HK-2 (cell line): ENCODE data around the gene MRGPRF.
"Not testable (repeated sequence)": the region's sequence is repeated elsewhere in the genome, so short reads cannot be mapped to it uniquely, and the experiment has no call there.

Source experiments
- DNase-seq: peaks from one replicate; pipeline ENCODE4 v3.0.0-alpha.2; 2018; ENCODE audit not compliant: unreplicated experiment

The MRGPRF gene

GRCh38 chr11:69002570-69003231, 10.3 kb downstream of the MRGPRF start:
- DNase-seq, result no peak

- DNase-seq, result no peak
Observed at GRCh38 chr11:69002110-69002569, 10.9 kb downstream of the MRGPRF start.

DNA sequence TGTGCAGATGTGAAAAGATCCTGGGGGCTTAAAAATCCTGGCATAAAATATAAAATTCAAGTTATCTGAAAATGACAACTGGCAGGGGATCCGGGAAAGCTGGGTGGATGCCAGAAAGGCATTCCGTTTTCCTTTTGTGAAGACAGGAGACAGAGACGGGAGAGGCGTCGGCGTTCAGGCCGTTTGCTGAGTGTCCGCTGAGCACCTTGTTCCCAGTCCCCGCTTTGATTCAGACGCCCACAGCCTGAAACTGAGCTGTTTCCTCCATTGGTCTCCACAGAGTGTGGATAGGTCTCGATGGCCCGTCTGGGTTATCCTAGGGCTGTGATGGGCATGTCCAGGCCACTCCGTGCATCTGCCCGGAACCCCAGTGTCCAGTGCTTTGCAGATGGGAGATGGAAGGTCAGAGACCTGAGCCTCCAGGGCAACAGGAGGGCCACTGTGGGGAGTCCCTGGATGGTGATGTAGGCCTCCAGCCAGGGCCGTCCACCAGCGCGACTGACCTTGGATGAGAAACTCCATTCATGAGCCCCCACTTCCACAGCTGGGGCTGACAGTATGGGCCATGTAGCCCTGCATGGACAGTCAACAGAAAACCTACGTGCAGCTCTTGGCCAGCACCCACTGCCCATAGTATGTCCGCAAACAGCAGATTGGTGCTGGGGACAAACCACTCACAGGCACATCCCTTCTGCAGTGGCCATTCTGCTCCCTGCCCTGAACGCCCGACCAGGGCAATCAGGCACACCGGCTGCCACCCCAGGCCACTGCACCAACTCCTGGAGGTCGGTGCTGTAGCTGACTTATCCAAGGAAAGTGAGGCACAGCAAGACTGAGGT, 11.6 kb downstream of the MRGPRF start:
- DNase-seq, result no peak

DNA sequence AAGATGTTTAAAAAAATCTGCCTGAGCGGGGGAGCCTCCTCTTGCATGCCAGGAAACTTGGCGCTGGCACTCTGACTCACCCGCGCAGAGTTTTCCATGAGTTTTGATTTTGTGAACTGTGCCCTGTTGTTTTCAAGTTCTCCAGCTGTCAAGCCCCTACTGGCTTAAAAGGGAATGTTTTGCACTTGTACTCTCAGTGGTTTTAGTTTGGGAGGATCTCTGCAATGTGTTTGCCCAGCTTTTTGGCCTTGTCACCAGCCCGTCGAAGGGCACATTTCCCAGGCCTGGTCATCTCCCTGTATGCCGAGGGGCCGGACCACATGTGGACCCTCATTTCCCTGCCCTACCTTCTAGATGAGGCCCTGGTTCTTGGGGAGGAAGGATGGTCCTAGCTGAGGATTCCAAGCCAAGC, 12.2 kb downstream of the MRGPRF start:
- DNase-seq, result no peak

DNA sequence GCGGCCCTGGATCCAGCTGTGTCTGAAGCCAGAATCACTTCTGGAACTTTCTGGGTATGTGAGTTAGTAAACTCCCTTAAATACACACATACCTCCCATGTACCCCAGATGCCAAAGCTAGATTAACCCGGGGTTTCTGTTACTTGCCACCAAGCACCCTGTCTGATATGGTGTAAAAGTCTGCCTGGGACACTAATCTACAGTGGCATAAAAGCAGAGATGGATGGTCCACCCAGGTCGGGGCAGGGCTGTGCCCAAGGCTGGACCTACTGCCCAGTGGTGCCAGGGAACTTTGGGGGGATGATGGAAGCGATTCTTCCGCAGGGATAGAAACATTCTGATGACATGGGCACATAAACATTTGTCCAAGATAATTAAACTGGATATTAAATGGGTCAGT, 12.7 kb downstream of the MRGPRF start:
- DNase-seq, result no peak

DNA sequence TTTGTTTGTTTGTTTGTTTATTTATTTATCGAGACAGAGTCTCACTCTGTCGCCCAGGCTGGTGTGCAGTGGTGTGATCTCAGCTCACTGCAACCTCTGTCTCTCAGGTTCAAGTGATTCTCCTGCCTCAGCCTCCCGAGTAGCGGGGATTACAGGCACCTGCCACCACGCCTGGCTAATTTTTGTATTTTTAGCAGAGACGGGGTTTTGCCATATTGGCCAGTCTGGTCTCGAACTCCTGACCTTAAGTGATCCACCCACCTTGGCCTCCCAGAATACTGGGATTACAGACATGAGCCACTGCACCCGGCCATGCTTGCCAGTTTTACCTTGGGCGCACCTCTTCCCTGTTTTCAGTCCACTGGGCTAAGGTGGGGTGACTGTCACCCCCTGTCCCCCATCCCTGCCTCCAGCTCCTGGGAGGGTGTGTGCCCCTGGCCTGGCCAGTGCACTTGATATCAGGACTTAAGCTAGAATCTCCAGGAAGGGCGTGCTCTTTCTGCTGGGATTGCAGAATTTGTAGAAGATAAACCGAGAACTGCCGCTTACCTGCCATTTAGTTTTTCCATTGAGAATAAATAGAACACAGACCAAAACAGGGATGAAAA, 13.2 kb downstream of the MRGPRF start:
- not testable (repeated sequence) for DNase-seq

GRCh38 chr11:68999093-68999747, 13.8 kb downstream of the MRGPRF start:
- no peak for DNase-seq

DNA sequence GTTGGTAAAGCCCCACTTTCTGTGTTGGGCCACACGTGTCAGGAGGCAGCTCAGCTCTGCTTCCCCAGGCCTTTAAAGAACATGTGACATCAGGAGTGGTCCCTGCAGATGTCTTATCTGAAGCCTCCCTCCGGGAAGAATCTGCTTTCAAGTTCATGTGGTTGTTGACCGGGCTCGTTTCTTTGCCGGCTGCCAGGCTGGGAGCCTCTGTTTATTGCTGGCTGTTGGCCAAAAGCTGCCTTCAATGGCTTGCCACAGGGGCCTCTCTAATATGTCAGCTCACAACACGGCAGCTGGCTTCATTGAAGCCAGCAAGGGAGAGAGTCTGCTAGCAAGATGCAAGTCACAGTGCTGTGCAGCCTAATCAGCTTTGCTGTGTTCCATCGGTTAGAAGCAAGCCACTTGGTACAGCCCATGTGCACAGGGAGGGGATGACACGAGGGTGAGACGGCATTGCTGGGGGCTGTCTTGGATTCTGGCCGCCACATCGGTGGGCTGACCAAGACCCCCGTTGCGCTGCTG, 14.6 kb downstream of the MRGPRF start:
- DNase-seq, result no peak

DNA sequence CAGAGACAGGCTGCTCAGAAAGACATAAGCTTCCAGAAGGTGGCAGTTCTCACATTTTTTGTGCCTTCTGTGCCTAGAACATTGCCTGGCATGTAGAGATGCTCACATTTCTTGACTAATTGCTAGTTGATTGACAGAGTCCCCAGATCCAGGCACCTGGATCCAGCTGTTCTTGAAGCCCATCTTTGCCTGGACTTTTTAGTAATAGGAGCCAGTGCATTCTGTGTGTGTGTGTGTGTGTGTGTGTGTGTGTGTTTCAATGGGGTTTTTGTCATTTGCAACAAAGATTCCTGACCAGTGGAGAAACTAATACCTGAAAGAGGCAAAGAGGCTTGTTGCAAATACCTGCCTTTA, 15.1 kb downstream of the MRGPRF start:
- DNase-seq, result no peak

DNA sequence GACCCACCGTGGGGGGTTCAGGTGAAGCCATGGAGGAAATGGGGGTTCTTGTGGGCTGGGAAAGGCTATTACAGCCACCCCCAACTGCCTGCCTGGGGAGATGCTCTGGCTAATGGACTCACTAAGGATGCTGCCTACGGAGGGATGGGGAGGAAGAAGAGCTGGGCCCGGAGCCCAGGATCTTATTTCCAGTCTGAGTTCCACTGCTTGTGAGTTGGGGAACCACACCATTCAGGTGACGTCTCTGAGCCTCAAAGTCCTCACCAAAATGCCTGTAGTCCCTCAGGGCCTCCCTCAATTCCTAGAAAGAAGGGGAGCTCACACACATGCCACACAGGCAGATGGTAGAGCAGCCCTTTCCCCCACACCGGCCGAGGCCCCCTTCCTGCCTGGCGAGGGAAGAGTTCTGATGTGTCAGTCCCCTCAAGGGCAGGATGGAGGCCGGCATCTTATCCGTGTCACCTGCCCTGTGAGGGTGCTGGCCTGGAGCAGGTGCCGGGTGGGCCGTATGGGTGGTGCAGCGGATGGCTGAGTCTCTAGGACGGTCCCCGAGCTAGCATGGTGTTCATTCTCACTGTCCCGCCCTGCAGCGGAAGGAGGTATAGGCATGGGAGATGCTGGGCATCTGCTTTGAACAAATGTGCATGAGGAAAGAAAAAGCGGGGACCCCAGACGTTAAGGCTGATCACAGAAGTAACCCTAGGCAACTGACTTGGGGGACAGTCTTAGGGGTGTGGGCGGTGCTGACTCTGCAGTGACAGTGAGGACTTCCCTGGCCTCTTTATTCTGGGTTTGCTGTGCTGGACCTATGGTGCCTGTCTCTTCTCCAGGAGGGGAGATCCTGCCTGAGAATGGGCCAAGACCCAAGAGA, 15.7 kb downstream of the MRGPRF start:
- DNase-seq, result no peak

- DNase-seq, result no peak
Observed at GRCh38 chr11:68996376-68997123, 16.5 kb downstream of the MRGPRF start.

- DNase-seq, result no peak
Observed at GRCh38 chr11:68994894-68995285, 18.2 kb downstream of the MRGPRF start.

DNA sequence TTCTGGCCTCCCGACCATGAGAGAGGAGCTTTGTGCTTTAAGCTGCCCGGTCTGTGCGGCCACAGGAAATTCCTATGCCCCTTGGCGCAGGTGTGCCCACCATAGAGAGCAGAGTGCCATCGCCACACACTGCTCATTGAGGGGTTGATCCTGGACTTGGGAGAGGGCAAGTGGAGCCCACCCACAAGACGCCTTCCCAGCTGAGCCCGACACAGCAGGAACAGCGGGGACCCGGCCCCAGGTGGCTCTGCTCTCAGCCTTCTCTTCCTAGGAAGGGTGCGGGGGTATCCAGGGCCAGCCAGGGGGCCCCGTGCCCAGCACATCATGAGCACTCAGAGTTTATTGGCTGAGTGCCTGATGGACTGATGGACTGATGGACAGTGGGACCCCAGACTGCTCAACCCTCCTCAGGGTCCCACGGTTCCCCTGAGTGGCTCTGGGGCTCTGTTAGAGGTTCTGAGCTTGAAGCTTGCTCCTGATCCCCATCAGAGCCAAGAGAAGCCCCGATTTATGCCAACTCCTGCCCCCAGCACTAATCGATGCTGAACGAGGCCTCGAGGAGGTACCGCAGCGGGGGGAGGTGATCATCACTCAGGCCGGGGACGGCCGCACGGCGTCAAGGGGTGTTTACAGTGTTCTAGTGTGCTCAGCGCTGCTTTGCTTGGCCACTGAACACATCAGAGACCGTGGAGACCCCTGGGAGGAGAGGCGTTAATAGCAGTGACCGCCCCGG, 18.7 kb downstream of the MRGPRF start:
- DNase-seq, result no peak

GRCh38 chr11:68993546-68993945, 19.5 kb downstream of the MRGPRF start:
- no peak for DNase-seq

DNA sequence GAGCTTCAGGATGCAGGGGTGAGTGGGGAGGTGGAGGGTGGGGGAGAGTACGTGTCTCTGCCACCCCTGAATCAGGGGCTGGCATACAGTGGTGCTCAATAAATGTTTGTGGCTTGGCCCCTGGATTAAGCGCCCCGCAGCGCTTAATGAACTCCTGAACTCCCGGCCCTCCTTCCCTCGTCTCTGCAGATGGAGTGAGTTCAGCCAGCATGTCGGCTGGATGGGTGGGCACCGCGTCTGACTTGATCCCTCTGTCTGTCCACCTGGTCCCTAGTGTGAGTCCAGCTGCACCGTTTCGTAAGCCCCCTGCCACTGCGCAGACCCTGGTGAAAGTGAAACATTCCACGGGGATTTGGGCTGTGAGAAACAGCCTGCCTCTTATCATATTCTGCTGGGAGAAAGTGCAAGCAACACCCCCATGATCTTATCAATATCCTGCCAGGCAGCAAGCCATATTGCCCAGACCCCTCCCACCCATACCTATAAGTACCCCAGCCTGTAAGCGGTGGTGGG, 20.2 kb downstream of the MRGPRF start:
- no peak for DNase-seq

- DNase-seq, result no peak
Observed at GRCh38 chr11:68990995-68991780, 21.9 kb downstream of the MRGPRF start.

- DNase-seq, result no peak
Observed at GRCh38 chr11:68989936-68990606, 23.0 kb downstream of the MRGPRF start.

DNA sequence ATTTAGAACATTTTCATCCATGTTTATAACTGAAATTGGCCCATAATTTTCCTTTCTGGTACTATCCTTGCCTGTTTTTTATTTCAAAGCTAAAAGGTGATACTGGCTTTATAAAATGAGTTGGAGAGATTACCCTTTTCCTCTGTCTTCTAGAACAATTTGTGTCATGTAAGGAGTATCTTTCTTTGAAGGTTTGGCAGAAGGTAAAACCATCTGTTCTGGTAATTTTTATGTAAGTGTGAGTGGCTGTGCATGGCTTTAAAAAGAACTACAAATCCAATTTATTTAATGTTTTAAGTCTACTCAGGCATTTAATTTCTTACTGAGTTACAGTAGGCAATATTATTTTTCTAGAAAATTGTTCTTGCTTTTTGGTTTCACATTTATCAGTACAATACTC, 24.6 kb downstream of the MRGPRF start:
- DNase-seq, result no peak
